LNCaP clone FGC (cell line): ENCODE data around the gene COL21A1.

Experiments used
- DNase-seq: peaks from one replicate; pipeline ENCODE4 v3.0.0-alpha.2; 2011; ENCODE audit warnings: low read depth
- H3K4me3 ChIP-seq: 2 replicates; pipeline ENCODE4 v1.5.1; 2011; ENCODE audit warnings: mild to moderate bottlenecking, low read depth, low read length, control low read depth
- CTCF ChIP-seq: IDR thresholded peaks from 2 replicates; pipeline ENCODE4 v1.5.1; 2012; ENCODE audit warnings: mild to moderate bottlenecking; ENCODE audit not compliant: control insufficient read depth, insufficient read depth; ENCODE audit errors: extremely low read depth

The COL21A1 gene

GRCh38 chr6:56147766-56148165 is 99.6 kb downstream of the COL21A1 start:
- TF ChIP-seq CTCF: no peak
- no peak overlapping the region for H3K4me3 ChIP-seq
- DNase-seq: no peak

GRCh38 chr6:56146086-56146485 is 101.3 kb downstream of the COL21A1 start:
- H3K4me3 ChIP-seq: no peak overlapping the region
- DNase-seq: no peak
- TF ChIP-seq CTCF: no peak

GRCh38 chr6:56145616-56146015 is 101.8 kb downstream of the COL21A1 start:
- no peak for TF ChIP-seq CTCF
- H3K4me3 ChIP-seq: no peak overlapping the region
- no peak for DNase-seq

GRCh38 chr6:56144538-56145324 is 102.6 kb downstream of the COL21A1 start:
- no peak overlapping the region for H3K4me3 ChIP-seq
- DNase-seq: no peak
- no peak for TF ChIP-seq CTCF

- no peak for TF ChIP-seq CTCF
- H3K4me3 ChIP-seq: no peak overlapping the region
- DNase-seq: no peak
Measured at GRCh38 chr6:56143796-56144195, 103.6 kb downstream of the COL21A1 start.

- no peak overlapping the region for H3K4me3 ChIP-seq
- DNase-seq: no peak
- no peak for TF ChIP-seq CTCF
Measured at GRCh38 chr6:56140090-56140489, 107.3 kb downstream of the COL21A1 start.

- H3K4me3 ChIP-seq: no peak overlapping the region
- no peak for TF ChIP-seq CTCF
- DNase-seq: no peak
Measured at GRCh38 chr6:56115715-56116114, 131.7 kb downstream of the COL21A1 start.
